ELR (cell line): Measurements from ENCODE around the gene LNX1.

Source experiments
- DNase-seq: peaks from one replicate; pipeline ENCODE4 v3.0.0-alpha.2; 2015; ENCODE audit warnings: low read depth

The LNX1 gene

DNA sequence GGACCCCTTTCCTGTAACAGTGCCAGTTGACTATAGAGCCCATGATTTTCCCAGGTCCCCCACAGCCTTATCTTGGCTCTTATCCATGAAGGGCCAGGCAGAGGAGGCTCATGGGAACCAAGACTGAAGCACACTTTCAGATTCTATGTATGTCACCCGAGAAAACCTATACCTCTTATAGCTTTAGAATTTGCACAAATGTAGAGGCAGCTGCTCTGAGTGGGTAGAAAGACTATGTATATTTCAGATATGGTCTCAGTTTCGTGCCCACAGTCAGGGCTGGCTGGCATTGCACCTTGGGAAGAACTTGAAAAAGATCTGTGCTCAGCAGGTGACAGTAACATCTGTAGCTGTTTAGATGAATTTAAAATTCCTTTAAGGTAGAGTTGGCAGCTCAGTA, 8.3 kb upstream of the LNX1 start:
- DNase-seq = no peak

DNA sequence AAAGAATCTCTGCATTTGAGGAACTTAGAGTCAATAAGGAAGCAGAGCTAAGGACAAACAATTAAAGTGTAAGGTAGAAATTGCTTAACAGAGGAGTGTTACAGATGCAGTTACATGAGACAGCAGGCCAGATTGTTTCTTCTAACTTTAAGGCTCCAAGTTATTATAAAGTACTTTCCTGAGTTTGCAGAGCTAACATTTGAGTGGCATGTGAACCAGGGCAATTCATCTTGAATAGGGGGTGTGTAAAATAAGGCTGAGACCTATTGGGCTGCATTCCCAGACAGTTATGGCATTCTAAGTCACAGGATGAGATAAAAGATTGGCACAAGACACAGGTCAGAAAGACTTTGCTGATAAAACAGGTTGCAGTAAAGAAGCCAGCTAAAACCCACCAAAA, 7.6 kb upstream of the LNX1 start:
- no peak for DNase-seq

DNA sequence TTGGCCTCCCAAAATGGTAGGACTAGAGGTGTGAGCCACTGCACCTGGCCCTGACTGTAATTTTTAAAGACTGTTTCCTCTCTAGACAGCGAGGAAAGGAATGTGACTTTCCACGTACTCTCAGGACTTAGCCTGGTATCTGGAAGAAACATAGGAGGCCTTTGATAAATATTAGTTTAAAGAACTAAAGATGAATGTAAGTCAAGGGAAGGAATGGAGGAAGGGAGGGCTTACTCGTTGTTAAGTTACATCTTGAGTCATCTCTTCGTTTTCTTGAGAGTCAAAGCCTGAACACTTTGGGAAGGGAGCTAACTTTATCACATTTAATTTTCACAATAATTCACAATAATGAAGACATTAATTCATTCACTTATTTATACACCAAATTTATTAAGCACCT, 7.2 kb upstream of the LNX1 start:
- no peak for DNase-seq

DNA sequence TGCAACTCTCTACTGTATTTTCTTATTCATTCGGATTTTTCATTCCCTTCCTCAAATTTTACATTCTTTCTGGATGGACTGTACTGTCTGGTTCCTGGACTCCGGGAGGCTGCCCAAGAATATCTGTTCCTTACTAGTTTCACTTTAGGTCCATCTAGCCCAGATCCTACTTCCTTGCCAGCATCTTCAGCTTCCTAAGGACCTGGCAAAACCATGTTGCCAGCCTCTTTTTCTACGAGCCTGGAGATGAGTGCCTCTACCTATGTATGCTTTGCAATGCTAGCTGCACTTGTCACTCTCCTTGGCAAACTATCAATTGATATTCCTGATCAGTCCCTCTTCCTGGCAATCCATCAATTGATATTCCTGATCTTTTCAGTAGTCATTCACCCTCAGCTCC, 5.6 kb upstream of the LNX1 start:
- no peak for DNase-seq

DNA sequence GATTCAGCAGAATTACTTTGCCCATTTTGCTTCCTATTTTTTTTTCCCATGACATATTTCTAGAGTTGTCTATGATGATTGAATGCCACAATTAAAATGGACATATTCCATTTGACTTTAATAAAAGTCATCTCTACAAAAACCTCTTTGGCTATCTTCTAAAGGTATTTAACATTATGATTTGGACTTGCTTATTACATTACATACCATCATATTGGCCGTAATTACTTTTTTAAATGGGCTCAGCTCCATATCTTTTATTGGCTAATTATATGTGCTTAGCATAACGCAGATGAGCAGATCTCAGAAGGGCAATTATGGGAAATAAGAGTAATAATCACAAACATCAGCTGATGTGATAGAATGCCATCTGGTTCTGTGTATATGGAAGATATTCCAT, 4.5 kb upstream of the LNX1 start:
- no peak for DNase-seq

DNA sequence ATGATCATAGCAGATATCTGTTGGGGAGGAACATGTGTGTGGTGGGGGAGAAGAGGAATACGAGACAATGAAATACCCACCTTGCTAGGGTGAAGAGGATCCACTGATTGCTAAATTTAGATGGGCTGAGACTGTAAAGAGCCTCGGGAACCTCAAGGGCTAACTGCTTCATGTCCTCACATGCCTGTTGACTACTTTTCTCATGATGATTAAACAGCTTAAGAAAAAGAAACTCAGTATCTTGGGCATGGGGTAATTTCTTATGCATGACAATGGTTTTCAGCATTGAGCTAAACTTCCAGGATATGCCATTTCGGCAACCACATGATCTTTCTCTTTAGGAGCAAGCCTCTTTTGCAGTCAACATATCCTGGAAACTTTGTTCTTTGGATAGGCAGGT, 3.9 kb upstream of the LNX1 start:
- DNase-seq = no peak

DNA sequence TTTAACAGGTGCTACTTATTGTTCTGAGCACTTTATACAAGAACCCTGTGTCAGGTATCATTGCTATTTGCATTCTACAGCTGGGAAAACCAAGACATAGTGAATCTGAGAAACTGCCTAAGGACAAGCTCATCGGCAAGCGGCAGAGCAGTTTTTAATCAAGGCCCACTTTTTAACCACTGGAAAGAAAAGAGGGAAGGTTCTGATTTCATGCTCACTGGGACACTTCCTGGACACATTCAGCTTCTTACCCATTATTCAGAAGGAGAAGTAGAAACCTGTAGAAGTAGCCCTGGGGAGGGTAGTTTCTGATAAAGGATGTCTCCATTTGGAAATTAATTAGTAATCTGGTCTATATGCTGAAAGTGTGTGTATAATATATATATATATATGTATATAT, 2.5 kb upstream of the LNX1 start:
- no peak for DNase-seq

DNA sequence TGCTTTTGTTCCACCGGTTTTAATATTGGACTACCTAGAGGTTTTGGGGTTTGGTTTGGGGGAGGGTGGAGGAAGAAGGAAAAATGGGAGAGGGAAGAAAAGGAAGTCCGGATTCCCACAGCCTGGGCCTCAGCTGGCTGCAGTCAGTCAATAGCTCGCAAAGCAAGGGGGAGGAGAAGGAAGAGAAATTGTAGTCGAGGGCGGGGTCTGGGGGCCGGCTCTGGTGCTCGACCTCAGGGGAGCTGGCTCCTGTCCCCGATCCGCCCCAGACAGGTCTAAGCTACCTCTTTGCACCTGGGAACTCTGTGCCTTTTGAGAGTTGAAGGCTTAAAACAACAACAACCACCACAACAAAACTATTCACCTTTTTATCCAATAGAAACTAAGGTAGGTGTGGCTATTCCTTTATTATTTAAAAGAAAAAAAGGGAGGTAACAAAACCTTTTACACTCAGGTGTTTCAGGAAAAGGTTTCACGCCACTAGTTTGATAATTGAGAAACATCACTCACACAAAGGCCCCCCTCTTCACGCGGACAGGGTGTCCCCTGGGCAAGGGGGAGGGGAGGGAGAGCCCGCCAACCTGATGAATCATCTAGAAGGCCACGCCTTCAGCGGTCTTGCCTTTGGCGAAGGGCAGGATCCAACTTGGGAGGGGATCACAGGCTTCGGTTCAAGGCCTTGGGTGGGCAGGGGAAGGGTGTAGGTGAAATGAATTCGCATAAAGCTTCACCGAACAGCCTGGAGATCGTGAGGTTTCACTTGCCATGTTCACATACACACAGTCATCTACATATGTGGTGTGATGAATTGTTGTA, 1.6 kb upstream of the LNX1 start:
- DNase-seq = no peak

DNA sequence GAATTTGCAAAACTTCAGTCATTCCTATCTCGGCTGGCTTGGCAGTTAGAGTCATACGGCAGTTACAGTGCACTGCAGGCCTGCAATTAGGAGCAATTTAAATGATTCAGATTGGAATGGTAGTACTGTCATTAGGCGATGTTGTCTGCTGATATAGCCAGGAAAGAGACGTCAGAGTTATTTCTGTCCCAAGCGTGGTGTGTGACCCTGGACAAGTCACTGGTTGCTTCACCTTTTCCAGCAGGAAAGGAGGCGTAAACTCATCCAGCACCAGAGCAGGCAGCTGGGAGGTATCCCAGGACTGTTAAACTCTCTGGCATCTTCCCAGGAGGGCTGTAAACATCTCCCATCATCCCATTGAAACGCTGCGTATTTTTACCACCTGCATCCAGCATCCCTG, 836 bp upstream of the LNX1 start:
- DNase-seq = no peak

DNA sequence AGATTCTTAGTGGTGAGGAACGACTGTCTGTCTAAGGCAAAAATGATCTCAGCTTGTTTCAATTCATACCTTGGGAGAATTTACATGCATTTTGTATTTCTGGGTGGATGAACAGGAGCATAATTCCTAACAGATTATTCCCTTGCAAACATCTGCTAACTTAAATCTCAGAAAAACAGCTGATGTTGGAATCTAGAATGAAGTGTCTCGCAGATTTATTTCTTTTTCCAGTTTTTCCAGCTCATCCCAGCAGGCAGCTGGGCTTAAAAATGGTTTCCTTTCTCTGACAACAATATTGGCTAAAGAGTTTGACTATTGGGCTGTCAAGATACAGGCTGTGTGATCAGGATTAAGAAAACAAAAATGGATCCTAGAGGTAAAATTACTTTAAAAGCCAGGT, 1.1 kb downstream of the LNX1 start:
- DNase-seq = no peak

DNA sequence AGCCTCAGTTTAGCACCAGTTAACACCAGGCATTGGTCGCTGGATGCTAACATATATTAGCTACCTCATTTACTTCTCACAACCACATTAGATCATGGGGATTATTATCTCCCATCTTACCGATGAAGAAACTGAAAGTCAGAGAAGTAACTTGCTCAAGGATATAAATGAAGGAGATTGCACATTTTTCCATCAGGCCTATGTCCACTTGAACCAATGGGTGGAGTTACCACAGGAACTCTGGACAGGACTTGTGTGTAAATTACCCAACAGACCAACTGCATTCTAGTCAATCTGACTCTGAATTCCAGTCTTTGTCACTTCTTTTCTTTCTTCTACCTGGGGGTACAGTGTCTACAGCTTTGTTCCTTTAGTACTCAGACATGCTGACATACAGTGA, 1.8 kb downstream of the LNX1 start:
- no peak for DNase-seq

DNA sequence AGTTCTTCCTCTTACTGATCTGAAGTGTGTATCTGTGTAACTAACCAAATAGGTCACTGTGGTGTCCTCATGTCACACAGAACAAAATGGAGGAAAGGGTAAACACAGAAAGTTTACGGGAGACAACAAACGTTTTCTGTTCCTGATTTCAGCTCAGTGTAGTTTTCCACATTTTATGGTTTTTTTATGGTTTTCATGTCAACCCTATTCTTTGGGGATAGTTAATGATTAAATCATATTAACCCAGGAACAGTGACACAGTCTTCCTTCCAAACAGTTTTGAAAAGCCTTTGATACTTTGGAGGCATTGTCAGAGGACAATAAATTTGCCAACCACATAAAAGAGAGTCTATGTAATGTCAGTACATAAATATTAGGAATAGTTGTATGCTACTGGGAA, 4.2 kb downstream of the LNX1 start:
- DNase-seq = no peak

DNA sequence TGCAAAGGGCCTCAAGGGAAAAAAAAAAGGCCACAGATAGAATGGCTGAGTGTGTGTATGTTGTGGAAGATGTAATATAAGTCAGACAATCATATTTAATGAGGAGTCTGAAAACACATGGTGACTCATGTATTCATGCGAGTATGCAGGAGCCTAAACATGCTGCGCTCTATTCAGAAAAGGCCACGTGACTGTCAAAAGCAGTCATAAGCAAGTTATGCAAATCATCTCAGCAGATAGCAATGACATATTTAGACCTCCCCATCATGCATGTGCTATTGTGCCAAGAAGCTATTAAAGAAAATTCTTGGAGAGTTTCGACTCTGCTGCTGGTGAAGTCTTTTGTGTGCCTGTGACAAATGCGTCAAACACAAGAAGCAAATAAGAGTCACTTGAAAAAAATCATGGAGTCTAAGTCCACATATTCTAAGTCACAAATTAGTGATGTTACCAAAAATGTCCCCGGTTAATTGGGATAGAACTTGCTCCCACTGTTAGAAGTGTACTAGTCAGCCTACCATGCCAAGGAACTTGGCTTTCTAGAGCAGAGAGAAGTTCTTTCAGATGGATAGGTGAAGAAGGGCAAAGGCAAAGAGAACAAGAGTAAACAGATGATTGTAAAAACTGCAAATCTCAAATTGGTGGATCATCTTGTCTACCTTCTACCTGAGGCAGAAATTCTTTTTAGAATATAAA, 5.0 kb downstream of the LNX1 start:
- peak; percentile 84 for DNase-seq

DNA sequence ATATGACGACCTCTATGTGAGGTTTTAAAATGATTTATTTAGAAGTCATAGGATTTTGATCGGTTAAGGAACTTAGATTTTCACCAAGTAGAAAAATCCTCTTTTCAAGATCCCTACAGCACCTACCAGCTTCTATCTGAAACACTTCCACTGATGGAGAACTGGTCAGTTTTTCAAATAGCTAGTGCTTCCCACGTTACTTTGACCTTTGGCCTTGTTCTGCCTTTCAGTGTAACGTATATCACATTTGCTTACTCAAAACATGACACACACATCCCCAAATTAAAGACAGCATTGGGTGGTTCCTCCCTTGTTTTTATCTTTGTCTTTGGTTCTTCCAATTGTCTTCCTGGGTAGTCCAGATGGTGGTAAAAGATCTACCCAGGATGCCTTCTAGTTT, 6.6 kb downstream of the LNX1 start:
- DNase-seq = no peak

DNA sequence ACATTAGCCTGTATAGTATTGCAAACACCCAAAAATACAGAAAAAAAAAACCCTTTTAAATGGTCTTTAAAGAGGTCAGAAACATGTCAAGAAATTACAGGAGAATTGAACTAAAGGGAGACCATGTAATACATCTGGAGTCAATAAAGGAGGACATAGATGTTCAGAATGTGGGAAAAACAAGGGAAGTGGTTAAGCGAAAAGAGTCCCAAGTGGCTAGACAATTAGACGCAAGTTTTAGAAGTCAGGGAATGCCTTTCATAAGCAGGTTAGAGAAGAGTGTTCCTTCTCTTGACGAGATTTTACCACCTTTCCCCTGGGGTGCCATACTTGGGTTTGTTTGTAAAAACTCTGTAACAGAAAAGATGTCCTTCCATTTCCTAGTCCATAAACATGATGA, 7.8 kb downstream of the LNX1 start:
- DNase-seq = no peak

DNA sequence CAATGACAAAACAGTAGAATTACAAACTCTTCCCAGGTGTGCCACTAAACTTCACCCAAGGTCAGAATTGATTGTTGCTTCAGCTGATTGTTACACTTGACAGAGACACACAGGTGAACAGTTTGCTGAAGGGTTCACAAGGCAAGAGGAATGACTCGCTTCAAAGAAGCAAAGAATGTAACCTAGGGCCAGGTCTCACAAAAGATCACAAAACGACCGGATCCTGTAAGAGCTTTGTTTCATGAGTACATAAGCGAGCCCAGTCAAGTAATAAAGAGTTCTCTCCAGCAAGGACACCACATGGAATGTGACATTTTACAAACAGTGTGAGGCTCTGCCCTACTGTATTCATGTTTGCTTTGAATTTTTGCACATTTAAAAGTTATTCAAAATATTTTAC, 9.1 kb downstream of the LNX1 start:
- no peak for DNase-seq

DNA sequence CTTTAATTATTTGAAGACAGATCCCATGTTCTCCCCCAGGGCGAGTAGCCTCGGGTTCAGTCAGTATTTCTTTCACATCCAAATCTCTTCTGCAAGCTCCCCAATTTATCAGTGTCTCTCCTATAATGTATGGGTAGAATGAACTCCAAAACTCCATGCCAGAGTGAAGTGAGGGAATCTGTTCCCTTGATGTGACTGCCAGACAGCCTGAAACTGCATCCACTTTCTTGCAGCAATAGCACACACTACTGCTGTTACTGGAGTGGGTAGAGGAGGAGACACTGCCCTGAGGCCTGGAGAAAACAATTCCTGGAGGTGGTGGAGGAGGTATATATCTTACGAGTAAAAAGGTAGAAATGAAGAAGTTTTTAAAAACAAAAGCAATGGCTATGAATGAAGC, 11.0 kb downstream of the LNX1 start:
- no peak for DNase-seq

DNA sequence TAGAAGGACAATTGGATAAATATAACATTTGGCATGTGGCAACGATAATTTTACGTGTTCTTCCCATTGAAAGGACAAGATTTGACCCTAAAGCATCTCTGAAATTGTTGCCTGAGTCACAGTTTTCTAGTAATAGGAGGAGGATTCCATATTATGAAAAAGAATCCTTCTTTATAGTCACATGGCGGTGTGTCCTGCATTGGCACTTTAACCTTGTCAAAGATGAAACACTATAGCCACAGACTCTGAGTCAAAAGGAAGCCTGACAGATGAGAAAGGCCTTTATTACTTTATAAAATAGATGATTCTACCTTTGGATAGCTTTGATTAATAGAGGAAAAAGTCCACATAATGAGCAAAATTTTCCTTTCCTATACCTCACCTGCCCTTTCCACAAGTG, 11.5 kb downstream of the LNX1 start:
- DNase-seq = no peak

DNA sequence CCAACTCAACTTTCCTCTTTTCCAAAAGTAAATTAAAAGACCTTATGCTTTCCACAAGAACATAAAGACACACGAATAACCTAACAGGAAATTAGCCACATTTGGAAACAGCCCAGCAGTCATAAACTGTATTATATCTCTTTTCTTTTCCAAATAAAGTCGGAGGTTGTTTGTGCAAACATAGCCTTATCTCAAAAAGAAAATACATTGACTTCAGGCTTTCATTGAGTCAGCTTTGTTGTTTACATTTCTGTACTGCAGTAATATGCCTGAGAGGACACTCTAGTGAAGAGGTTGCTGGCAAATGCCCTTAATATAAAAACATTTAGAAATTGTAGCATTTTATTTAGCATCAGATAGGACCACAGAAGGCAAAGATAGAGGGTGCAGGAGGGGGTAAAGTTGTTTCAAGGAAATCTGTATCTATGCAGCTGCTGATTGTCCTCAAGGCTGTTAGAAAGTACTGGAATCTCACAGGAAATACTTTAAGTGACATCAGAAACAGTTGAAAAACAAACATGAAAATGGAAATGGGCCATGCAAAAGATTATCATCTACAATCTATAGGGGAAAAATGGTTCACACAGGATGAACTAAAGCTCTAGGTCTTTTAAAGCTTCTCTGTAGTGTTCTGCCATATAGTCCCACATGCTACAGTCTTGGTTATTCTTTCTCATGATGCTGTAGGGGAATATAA, 14.5 kb downstream of the LNX1 start:
- peak; percentile 46 for DNase-seq

DNA sequence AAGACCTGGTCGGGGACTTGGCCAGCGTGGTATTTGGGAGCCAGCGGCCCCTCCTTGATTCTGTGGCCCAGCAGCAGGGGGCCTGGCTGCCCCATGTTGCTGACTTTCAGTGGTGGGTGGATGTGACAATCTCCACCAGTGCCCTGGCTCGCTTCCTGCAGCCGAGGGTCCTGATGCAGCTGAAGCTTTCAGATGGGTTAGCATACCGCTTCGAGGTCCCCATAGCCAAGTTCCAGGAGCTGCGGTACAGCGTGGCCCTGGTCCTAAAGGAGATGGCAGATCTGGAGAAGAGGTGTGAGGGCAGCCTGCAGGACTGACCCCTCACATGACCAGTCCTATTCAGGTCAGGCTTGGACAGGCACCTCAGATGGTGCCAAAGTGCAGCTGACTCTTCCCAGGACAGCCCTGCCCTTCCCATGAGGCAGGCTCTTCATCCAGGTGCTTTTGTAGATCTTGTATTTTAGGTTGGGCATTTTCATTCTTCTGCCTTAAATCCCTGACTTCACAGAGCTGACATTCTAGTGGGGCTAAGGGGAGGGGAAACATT, 15.1 kb downstream of the LNX1 start:
- DNase-seq = no peak

DNA sequence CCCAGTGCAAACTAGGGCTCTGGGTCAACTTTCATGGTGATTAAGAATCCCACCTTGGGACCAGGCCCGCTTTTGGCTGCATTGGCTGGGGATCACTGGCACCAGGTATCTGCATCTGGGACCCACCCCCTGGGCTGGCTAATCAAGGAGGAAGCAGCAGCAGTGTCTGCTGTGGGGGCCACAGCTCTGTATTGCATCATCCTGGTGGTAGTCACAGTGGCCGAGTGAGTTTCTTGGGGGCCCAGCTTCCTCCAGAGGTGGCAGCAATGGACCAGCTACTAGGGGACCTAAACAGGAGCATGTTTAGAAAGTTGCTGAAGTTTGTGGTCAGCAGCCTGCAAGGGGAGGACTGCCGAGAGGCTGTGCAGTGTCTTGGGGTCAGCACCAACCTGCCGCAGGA, 15.7 kb downstream of the LNX1 start:
- DNase-seq = no peak

DNA sequence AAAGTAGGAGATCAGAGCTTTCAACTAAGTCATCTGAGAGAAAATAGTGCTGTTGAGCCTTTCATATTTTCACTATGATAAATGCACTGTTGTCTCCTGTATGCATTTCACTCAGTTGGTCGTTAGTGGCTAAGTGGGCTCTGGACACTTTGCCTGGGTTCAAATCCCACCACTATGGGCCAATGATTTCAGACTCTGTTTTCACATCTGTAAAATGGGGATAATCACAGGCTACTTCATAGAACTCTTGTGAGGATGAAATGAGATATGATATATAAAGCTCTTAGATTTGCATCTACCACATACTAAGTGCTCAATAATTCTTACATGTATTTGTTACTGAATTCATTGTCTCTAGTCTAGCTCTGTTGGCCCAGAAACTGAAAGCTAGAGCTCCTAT, 16.8 kb downstream of the LNX1 start:
- DNase-seq = no peak

DNA sequence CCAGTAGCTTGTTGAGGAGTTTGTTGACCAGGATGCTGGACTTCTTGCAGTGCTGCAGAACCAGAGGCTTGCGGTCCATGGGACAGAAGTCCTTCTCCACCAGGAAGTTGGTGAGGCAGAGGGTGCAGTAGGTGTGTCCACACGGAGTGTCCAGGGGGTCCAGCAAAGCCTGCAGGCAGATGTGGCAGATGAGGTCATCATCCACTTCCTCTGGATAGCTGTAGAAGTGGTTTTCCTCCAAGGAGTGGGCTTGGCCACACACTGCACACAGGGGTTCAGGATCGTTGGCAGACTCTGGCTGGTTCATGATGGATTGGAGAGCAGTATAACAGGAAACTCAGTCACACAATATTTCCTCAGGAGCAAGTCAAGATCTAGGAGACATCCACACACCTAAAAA, 17.6 kb downstream of the LNX1 start:
- DNase-seq = peak; percentile 60
